Coronary artery (tissue), 2 donors: Measurements from ENCODE around the gene MICALL1.
A peak's percentile ranks its signal among the peaks of the same experiment; 100 is the strongest.

ENCODE experiments used
- DNase-seq: peaks from one replicate; pipeline ENCODE4 v3.0.0-alpha.2; 2017; ENCODE audit warnings: low spot score
- H3K27ac ChIP-seq, 2 donors: fragments of 200-600 bp; sonication (generic); one replicate each; pipeline ENCODE4 v1.5.1; 2016 to 2019
- H3K4me3 ChIP-seq: fragments of 200-600 bp; sonication (generic); 2 replicates; pipeline ENCODE4 v1.5.1; 2016; ENCODE audit warnings: mild to moderate bottlenecking, moderate library complexity
- CTCF ChIP-seq: fragments of 200-600 bp; sonication (generic); IDR thresholded peaks from one replicate; pipeline ENCODE4 v1.5.1; 2019; ENCODE audit warnings: antibody characterized with exemption

The MICALL1 gene

GRCh38 chr22:37982151-37982785, 76.2 kb downstream of the MICALL1 start:
- TF ChIP-seq CTCF, result no peak
- peak overlapping the region; percentile 21 for H3K4me3 ChIP-seq
- DNase-seq, result no peak
- peak overlapping the region in 1 of 2 donors; percentile 56 for H3K27ac ChIP-seq

GRCh38 chr22:37982938-37983859, 77.1 kb downstream of the MICALL1 start:
- TF ChIP-seq CTCF, result no peak
- DNase-seq, result no peak
- Histone ChIP-seq H3K4me3 (peak overlapping the region; percentile 34), H3K27ac (peak overlapping the region in 1 of 2 donors; percentile 56)

DNA sequence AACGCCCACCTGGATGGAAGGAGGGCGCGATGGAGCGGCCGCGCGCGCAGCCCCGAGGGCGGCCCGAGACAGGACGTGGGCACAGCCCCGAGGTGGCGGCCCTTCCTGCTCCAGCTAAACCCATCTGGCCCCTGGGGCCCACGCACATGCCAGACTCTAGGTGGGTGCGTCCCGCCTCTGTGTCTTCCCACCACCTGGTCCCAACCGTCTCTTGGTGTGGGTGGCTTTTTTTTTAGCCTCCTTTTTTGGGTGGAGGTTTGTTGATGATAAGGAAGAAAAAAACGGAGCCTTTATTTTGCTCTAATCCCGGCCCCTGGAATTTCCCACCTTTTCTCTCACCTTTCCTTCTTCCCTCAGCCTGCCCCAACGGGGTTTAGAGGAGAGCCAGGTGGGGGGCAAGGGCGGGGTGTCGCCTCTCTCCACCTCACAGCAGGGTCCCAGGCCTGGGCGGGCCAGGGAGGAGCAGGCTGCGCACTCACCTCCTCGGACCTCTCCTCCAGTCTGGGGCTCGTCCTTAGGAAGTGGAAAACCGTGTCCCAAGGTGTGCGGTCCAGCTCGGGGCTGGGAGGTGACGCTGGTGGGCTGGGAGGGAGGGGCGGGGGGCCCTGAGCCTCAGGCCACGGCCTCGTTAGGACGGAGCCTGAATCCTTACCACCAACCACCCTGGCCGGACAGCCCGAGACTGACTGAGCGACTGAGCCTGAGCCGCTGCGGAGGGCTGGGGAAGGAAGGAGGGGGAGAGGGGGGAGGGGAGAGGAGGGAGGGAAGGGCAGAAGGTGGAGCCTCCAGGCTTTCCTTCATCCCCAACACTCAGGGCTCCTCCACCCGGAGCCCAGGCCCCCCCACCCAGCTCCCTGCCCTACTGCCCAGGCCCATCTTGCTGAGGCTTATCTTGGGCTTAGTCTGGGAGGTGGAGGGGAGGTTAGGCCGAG, 78.0 kb downstream of the MICALL1 start, which contains the start of gene SOX10:
Gene SOX10, minus strand, starts transcription at position 696 of the 932 bp plus-strand sequence. CDS start 771 bp downstream, outside the sequence.
- H3K27ac ChIP-seq, result peak within 1 kb of the TSS in 1 of 2 donors; percentile 37
- DNase-seq, result no peak
- TF ChIP-seq CTCF, result no peak
- peak within 1 kb of the TSS; percentile 34 for H3K4me3 ChIP-seq

GRCh38 chr22:37985050-37985585, 79.0 kb downstream of the MICALL1 start:
- H3K4me3 ChIP-seq, result no peak overlapping the region
- TF ChIP-seq CTCF, result no peak
- DNase-seq, result no peak
- peak overlapping the region in 1 of 2 donors; percentile 10 for H3K27ac ChIP-seq

DNA sequence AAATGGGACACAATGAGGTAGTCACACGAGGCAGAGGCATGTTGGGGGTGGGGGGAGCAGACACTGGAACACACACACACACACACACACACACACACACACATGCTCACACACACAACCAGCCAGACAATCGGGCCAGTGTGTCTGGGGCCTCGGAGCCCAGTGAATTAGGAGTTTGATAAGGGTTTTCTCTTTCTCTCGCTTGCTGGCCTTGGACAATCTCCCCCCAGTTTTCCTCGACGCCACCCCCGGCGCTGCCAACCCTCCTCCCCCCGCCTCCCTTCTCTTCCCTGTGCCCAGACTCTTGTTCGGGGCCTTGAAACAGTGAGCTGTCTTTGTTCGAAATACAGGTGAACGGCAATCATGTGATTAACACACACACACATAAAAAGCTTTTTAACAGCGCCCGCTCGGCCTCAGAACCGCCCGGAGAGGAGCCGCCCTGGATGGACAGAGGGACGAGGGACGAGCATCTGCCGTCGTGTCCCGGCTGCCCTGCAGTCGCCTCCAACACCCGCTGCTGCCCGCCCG, 79.7 kb downstream of the MICALL1 start:
- TF ChIP-seq CTCF, result no peak
- peak overlapping the region in 1 of 2 donors; percentile 45 for H3K27ac ChIP-seq
- no peak for DNase-seq
- H3K4me3 ChIP-seq, result peak overlapping the region; percentile 25

GRCh38 chr22:37986371-37986770, 80.3 kb downstream of the MICALL1 start:
- Histone ChIP-seq H3K27ac (peak overlapping the region in 1 of 2 donors; percentile 45), H3K4me3 (peak overlapping the region; percentile 25)
- no peak for TF ChIP-seq CTCF
- no peak for DNase-seq
